ENCODE measurements around the gene AEBP1. TPM values are rescaled to one million over a fixed set of nuclear protein-coding genes. Genes with fewer than 3 reads are reported as not detected.
A peak's percentile ranks its signal among the peaks of the same experiment; 100 is the strongest.

AEBP1 gene
- total and polyA plus RNA-seq, 2 experiments from 2014 or later, result 15.1 to 42.0 TPM

- Histone ChIP-seq H3K27me3 (ENCODE audit: insufficient read depth) (peaks cover 20% of the 10 kb centered on the region), H4K20me1 (replicated peaks; ENCODE audit: insufficient read depth) (0 out of 2 replicates have a peak, but pooled peaks cover 7% of the 10 kb centered on the region), H3F3A (replicated peaks; ENCODE audit: low read depth) (peaks cover 5% of the 10 kb centered on the region; the same call in 1 of the 2 replicates), H2AFZ (no peak overlapping the region), H3K4me2 (peak overlapping the region; percentile 83), H3K4me3 (peak overlapping the region; percentile 52), H3K9me2 (ENCODE audit: insufficient read depth) (no peaks in the 10 kb centered on the region), H3K27ac (ENCODE audit: low read depth) (peak overlapping the region; percentile 55; the same call in 1 of the 2 replicates), H3K79me2 (replicated peaks; ENCODE audit: insufficient read depth) (no peaks in the 10 kb centered on the region), H3K4me1 (ENCODE audit: insufficient read depth) (peaks cover 27% of the 10 kb centered on the region), H3K36me3 (ENCODE audit: insufficient read depth) (no peaks in the 10 kb centered on the region; the same call in 1 of the 2 replicates)
- Mint-ChIP-seq H3K36me3 (ENCODE audit: low read depth) (peaks cover 23% of the 10 kb centered on the region), H3K27me3 (ENCODE audit: insufficient read depth, low read depth, poor library complexity) (peaks cover 21% of the 10 kb centered on the region), H3K4me3 (peak overlapping the region; percentile 60; the same call in 2 of the 3 replicates), H3K27ac (no peak overlapping the region), H3K4me1 (peaks cover 29% of the 10 kb centered on the region), H3K9me3 (no peaks in the 10 kb centered on the region; the same call in 2 of the 3 replicates)
- ATAC-seq (peak; percentile 68), DNase-seq (ENCODE audit: low spot score) (peak; percentile 87)
- TF ChIP-seq JUNB (IDR thresholded peaks at IDR 0.05; ENCODE audit: unreplicated experiment) (no peak), POLR2AphosphoS5 (IDR thresholded peaks at IDR 0.05; ENCODE audit: low read depth) (no peak; the same call in 1 of the 2 replicates), NANOG (IDR thresholded peaks at IDR 0.05; ENCODE audit: borderline replicate concordance) (no peak), EZH2 (IDR thresholded peaks at IDR 0.05; ENCODE audit: low read depth, unreplicated experiment) (no peak), CTCF (conservative IDR thresholded peaks at IDR 0.05; ENCODE audit: low read depth in 2 of 2) (no peak), ETS1 (IDR thresholded peaks at IDR 0.05) (no peak), EZH2phosphoT487 (IDR thresholded peaks at IDR 0.05; ENCODE audit: unreplicated experiment) (no peak)
Observed at GRCh38 chr7:44063894-44064651, 40.1 kb upstream of the AEBP1 start.

GRCh38 chr7:44064791-44065430, 39.2 kb upstream of the AEBP1 start:
- peaks cover 21% of the 10 kb centered on the region for H3K36me3 Mint-ChIP-seq (ENCODE audit: low read depth)
- H3K27ac ChIP-seq (ENCODE audit: low read depth), result no peak overlapping the region
- H2AFZ ChIP-seq, result no peak overlapping the region
- peaks cover 24% of the 10 kb centered on the region for H3K27me3 Mint-ChIP-seq (ENCODE audit: insufficient read depth, low read depth, poor library complexity)
- H3F3A ChIP-seq (replicated peaks; ENCODE audit: low read depth), result peaks cover 5% of the 10 kb centered on the region; the same call in 1 of the 2 replicates
- 0 out of 2 replicates have a peak, but pooled peaks cover 7% of the 10 kb centered on the region for H4K20me1 ChIP-seq (replicated peaks; ENCODE audit: insufficient read depth)
- ATAC-seq (peak; percentile 6), DNase-seq (ENCODE audit: low spot score) (peak; percentile 29)
- TF ChIP-seq JUNB (IDR thresholded peaks at IDR 0.05; ENCODE audit: unreplicated experiment) (no peak), POLR2AphosphoS5 (IDR thresholded peaks at IDR 0.05; ENCODE audit: low read depth) (peak; percentile 39)
- peaks cover 27% of the 10 kb centered on the region for H3K4me1 ChIP-seq (ENCODE audit: insufficient read depth)
- no peak overlapping the region for H3K27ac Mint-ChIP-seq
- H3K9me3 Mint-ChIP-seq, result no peaks in the 10 kb centered on the region; the same call in 2 of the 3 replicates
- no peaks in the 10 kb centered on the region for H3K9me2 ChIP-seq (ENCODE audit: insufficient read depth)
- peaks cover 29% of the 10 kb centered on the region for H3K4me1 Mint-ChIP-seq
- H3K4me3 ChIP-seq, result peak overlapping the region; percentile 41; the same call in 1 of the 2 replicates
- H3K36me3 ChIP-seq (ENCODE audit: insufficient read depth), result no peaks in the 10 kb centered on the region
- no peaks in the 10 kb centered on the region for H3K79me2 ChIP-seq (replicated peaks; ENCODE audit: insufficient read depth)
- peak overlapping the region; percentile 65 for H3K4me3 Mint-ChIP-seq
- peaks cover 27% of the 10 kb centered on the region for H3K27me3 ChIP-seq (ENCODE audit: insufficient read depth)
- peak overlapping the region; percentile 69 for H3K4me2 ChIP-seq
